GM13977 (cell line): Measurements from ENCODE around the gene ASTE1.

Experiments
- DNase-seq: peaks from one replicate; pipeline ENCODE4 v3.0.0; 2012; ENCODE audit warnings: low spot score
- CTCF ChIP-seq: IDR thresholded peaks from 2 replicates; pipeline ENCODE4 v1.5.1; 2012; ENCODE audit warnings: mild to moderate bottlenecking, control low read depth; ENCODE audit not compliant: insufficient read depth; ENCODE audit errors: extremely low read depth, missing control alignments
- in situ Hi-C: fragments of 300-500 bp; cut with MboI; formaldehyde crosslinking; loops from one replicate; pipeline ENCODE4 v1.12.0; 2022; ENCODE audit warnings: low sequenced_read_pairs, low pct_unique_long_range_greater_than_20kb, mixed read lengths, inconsistent platforms; ENCODE audit not compliant: unreplicated experiment

Gene ASTE1

DNA sequence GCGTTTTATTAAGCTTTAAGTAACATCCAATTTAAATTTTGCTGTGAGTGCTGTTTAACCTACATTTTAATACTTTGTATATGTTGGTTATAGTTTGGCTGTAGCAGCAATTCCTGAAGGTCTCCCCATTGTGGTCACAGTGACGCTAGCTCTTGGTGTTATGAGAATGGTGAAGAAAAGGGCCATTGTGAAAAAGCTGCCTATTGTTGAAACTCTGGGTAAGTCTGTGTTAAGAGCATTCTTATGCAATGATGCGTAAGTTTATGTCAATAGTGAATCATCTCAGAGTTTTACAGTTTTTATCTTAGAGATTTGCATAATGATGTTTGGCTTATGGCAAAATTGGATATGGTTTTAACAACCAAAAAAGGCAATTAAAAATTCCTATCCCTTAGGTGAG, 62.7 kb downstream of the ASTE1 start:
- in situ Hi-C loops: no loop called here
- DNase-seq: no peak
- TF ChIP-seq CTCF: no peak
